Prostate gland (tissue), 2 donors: ENCODE results near the gene STT3A.

Experiments used
- CTCF ChIP-seq, 4 experiments: fragments of 200-600 bp in 2 of 4; fragments of 450-650 bp in 2 of 4; sonication (generic) in 2 of 4; IDR thresholded peaks; 1 replicate in 3 of 4; 2 replicates in 1 of 4; pipeline ENCODE4 v1.5.1; 2016 to 2019; ENCODE audit warnings: antibody characterized with exemption in 4 of 4, mild to moderate bottlenecking in 2 of 4, moderate library complexity in 2 of 4
- POLR2A ChIP-seq: fragments of 450-650 bp; IDR thresholded peaks from one replicate; pipeline ENCODE4 v1.6.1; 2016; ENCODE audit warnings: antibody characterized with exemption, mild to moderate bottlenecking
- POLR2AphosphoS5 ChIP-seq: sonication (generic); formaldehyde crosslinking; IDR thresholded peaks from one replicate; pipeline ENCODE4 v1.6.1; 2017; ENCODE audit warnings: antibody characterized with exemption

- no peak for TF ChIP-seq CTCF (IDR thresholded peaks at IDR 0.05)
- TF ChIP-seq POLR2A, result no peak
- TF ChIP-seq POLR2AphosphoS5, result no peak
These were observed 30.2 kb upstream of the STT3A start for GRCh38 chr11:125562430-125562829.
